DOHH2 (cell line): Measurements from ENCODE around the gene ANO8.
"Not testable (repeated sequence)": the region's sequence is repeated elsewhere in the genome, so short reads cannot be mapped to it uniquely, and the experiment has no call there.

Experiments used
- H3F3A ChIP-seq: fragments of 200-600 bp; sonication (generic), shearing (Covaris generic); 2 replicates; pipeline ENCODE4 v1.6.0; 2016; ENCODE audit warnings: antibody characterized with exemption, mild to moderate bottlenecking; ENCODE audit not compliant: control insufficient read depth, insufficient read depth
- H3K27ac ChIP-seq: fragments of 200-600 bp; sonication (generic); 2 replicates; pipeline ENCODE4 v1.5.1; 2014; ENCODE audit warnings: low read depth, mild to moderate bottlenecking, low read length, moderate library complexity
- H3K27me3 ChIP-seq: fragments of 200-600 bp; sonication (generic); 2 replicates; pipeline ENCODE4 v1.6.1; 2014; ENCODE audit warnings: mild to moderate bottlenecking, low read length, mixed read lengths; ENCODE audit not compliant: control insufficient read depth
- H3K36me3 ChIP-seq: fragments of 200-600 bp; sonication (generic); 2 replicates; pipeline ENCODE4 v1.6.1; 2014; ENCODE audit warnings: mild to moderate bottlenecking, low read length, moderate library complexity, mixed read lengths; ENCODE audit not compliant: control insufficient read depth
- H3K4me1 ChIP-seq: fragments of 200-600 bp; sonication (generic); 2 replicates; pipeline ENCODE4 v1.6.1; 2014; ENCODE audit warnings: mild to moderate bottlenecking, low read length, mixed read lengths; ENCODE audit not compliant: control insufficient read depth
- H3K4me2 ChIP-seq: fragments of 200-600 bp; sonication (generic); 2 replicates; pipeline ENCODE4 v1.6.0; 2014; ENCODE audit warnings: mild to moderate bottlenecking, low read length, moderate library complexity
- H3K4me3 ChIP-seq: fragments of 200-600 bp; sonication (generic); 2 replicates; pipeline ENCODE4 v1.5.1; 2014; ENCODE audit warnings: mild to moderate bottlenecking, low read length, mixed read lengths
- H3K79me2 ChIP-seq: fragments of 200-600 bp; sonication (generic); 2 replicates; pipeline ENCODE4 v1.6.1; 2014; ENCODE audit warnings: mild to moderate bottlenecking, low read length, mixed read lengths; ENCODE audit not compliant: control insufficient read depth
- H3K9me2 ChIP-seq: fragments of 200-600 bp; sonication (generic); replicated peaks from 2 replicates; pipeline ENCODE4 v1.6.1; 2014; ENCODE audit warnings: mild to moderate bottlenecking, low read length, mixed read lengths; ENCODE audit not compliant: control insufficient read depth
- H3K9me3 ChIP-seq: fragments of 200-600 bp; sonication (generic); 2 replicates; pipeline ENCODE4 v1.6.1; 2014; ENCODE audit warnings: antibody characterized with exemption, low read length, mixed read lengths; ENCODE audit not compliant: control insufficient read depth, insufficient read depth
- H4K20me1 ChIP-seq: fragments of 200-600 bp; sonication (generic); 2 replicates; pipeline ENCODE4 v1.6.0; 2014; ENCODE audit warnings: low read depth, mild to moderate bottlenecking, antibody characterized with exemption, low read length, moderate library complexity; ENCODE audit not compliant: control insufficient read depth, insufficient read depth
- CTCF ChIP-seq: fragments of 200-600 bp; sonication (generic); IDR thresholded peaks from one replicate; pipeline ENCODE4 v1.5.1; 2014; ENCODE audit warnings: antibody characterized with exemption, mild to moderate bottlenecking, low read depth, low read length; ENCODE audit not compliant: poor library complexity, severe bottlenecking
- EZH2phosphoT487 ChIP-seq: fragments of 200-600 bp; sonication (generic); IDR thresholded peaks from 2 replicates; pipeline ENCODE4 v1.6.1; 2017; ENCODE audit warnings: borderline replicate concordance, mild to moderate bottlenecking, antibody characterized with exemption, low read length, moderate library complexity, mixed read lengths

Gene ANO8

GRCh38 chr19:17279436-17279835 lies 55.2 kb downstream of the ANO8 start:
- Histone ChIP-seq H3K9me3 (no peaks in the 10 kb centered on the region), H3K36me3 (peaks cover 65% of the 10 kb centered on the region), H3K79me2 (peaks cover 33% of the 10 kb centered on the region), H3K27ac (peak overlapping the region; percentile 92), H3K4me3 (no peak overlapping the region), H3K27me3 (no peaks in the 10 kb centered on the region), H3F3A (peaks cover 20% of the 10 kb centered on the region), H3K4me2 (0 out of 2 replicates have a peak overlapping the region, but pooled peaks have one; percentile 32), H4K20me1 (peaks cover 13% of the 10 kb centered on the region; the same call in 1 of the 2 replicates), H3K9me2 (no peaks in the 10 kb centered on the region), H3K4me1 (peaks cover 38% of the 10 kb centered on the region)
- TF ChIP-seq CTCF (no peak), EZH2phosphoT487 (no peak)

DNA sequence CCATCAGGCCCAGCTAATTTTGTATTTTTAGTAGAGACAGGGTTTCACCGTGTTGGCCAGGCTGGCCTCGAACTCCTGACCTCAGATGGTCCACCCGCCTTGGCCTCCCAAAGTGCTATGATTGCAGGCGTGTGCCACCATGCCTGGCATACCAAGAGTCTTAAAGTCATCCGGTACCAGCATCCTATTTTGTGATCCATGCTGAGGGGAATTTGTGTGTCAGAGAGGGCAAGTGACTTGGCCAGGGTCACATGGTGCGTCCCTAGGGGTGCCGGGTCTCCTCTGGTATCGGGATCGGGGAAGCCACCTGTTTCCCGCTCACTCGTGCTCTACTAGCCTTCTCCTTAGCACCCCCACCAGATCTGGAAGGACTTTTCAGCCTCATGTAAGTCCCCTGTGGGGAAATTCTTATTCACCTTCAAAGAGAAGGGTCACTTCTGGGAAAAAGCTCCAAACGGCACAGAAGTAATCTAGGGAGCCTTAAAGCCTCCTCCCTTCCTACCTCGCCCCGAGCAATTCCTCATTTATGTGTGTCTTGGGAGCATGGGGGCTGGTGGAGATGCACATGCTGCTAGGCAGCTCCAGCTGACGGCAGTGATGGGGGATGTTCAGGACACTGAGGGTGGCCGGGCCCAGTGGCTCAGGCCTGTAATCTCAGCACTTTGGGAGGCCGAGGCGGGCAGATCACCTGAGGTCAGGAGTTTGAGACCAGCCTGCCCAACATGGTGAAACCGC lies 59.0 kb downstream of the ANO8 start:
- H3K27me3 ChIP-seq = no peaks in the 10 kb centered on the region
- peaks cover 69% of the 10 kb centered on the region for H3K36me3 ChIP-seq
- H3K9me3 ChIP-seq = no peaks in the 10 kb centered on the region
- H3K79me2 ChIP-seq = peaks cover 6% of the 10 kb centered on the region; the same call in 1 of the 2 replicates
- TF ChIP-seq CTCF (no peak), EZH2phosphoT487 (no peak)
- H3F3A ChIP-seq = peaks cover 11% of the 10 kb centered on the region
- no peak overlapping the region for H3K4me2 ChIP-seq
- no peaks in the 10 kb centered on the region for H3K9me2 ChIP-seq
- H3K4me3 ChIP-seq = no peak overlapping the region
- H3K27ac ChIP-seq = no peak overlapping the region
- no peaks in the 10 kb centered on the region for H4K20me1 ChIP-seq
- peaks cover 19% of the 10 kb centered on the region for H3K4me1 ChIP-seq

- H3K4me2 ChIP-seq, H3K9me2 ChIP-seq, H3K4me3 ChIP-seq, H3K9me3 ChIP-seq, H3K27ac ChIP-seq, H4K20me1 ChIP-seq, H3K27me3 ChIP-seq, H3K79me2 ChIP-seq: not testable (repeated sequence)
- H3K4me1 ChIP-seq = peaks cover 12% of the 10 kb centered on the region
- peaks cover 10% of the 10 kb centered on the region for H3F3A ChIP-seq
- H3K36me3 ChIP-seq = peaks cover 74% of the 10 kb centered on the region
These were observed 59.8 kb downstream of the ANO8 start for GRCh38 chr19:17274892-17275291.
